AG10803 (cell line): Measurements from ENCODE around the gene NECAB2.
A peak's percentile ranks its signal among the peaks of the same experiment; 100 is the strongest.

ENCODE experiments used
- DNase-seq: peaks from one replicate; pipeline ENCODE4 v3.0.0; 2010; ENCODE audit warnings: low read depth
- H3K4me3 ChIP-seq: 2 replicates; pipeline ENCODE4 v1.5.1; 2011; ENCODE audit warnings: mild to moderate bottlenecking, low read length, control low read depth
- TF ChIP-seq, protein P1 (sequence below): conservative IDR thresholded peaks from 2 replicates; pipeline ENCODE4 v1.5.1; 2011; ENCODE audit warnings: mild to moderate bottlenecking, low read length, control low read depth, inconsistent platforms

Gene NECAB2

DNA sequence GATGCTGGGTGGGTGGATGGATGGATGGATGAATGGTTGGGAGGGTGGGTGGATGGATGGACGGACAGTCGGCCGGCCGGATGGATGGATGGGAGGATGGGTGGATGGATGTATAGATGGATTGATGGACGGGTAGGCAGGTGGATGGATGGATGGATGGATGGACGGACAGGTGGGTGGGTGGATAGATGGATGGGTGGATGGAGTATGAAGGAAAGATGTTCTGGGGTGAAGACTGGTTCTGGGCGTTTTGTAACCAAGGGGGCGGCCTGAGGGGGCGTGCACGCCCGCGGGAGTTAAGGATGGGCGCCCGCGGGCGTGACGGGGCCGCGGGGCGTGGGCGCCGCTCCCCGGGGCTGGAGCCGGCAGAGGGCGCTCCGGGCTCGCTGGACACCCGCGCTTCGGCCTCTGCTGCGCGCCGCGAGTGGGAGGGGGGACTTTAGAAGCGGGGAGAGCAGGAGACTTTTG lies at the start of gene NECAB2:
NECAB2 (plus strand) TSS at position 407 of the 468 bp plus-strand sequence. CDS start 405 bp downstream, outside the sequence.
- TF ChIP-seq, protein P1, sequence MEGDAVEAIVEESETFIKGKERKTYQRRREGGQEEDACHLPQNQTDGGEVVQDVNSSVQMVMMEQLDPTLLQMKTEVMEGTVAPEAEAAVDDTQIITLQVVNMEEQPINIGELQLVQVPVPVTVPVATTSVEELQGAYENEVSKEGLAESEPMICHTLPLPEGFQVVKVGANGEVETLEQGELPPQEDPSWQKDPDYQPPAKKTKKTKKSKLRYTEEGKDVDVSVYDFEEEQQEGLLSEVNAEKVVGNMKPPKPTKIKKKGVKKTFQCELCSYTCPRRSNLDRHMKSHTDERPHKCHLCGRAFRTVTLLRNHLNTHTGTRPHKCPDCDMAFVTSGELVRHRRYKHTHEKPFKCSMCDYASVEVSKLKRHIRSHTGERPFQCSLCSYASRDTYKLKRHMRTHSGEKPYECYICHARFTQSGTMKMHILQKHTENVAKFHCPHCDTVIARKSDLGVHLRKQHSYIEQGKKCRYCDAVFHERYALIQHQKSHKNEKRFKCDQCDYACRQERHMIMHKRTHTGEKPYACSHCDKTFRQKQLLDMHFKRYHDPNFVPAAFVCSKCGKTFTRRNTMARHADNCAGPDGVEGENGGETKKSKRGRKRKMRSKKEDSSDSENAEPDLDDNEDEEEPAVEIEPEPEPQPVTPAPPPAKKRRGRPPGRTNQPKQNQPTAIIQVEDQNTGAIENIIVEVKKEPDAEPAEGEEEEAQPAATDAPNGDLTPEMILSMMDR = peak; percentile 41
- peak within 1 kb of the TSS; percentile 35 for H3K4me3 ChIP-seq
- peak; percentile 12 for DNase-seq

DNA sequence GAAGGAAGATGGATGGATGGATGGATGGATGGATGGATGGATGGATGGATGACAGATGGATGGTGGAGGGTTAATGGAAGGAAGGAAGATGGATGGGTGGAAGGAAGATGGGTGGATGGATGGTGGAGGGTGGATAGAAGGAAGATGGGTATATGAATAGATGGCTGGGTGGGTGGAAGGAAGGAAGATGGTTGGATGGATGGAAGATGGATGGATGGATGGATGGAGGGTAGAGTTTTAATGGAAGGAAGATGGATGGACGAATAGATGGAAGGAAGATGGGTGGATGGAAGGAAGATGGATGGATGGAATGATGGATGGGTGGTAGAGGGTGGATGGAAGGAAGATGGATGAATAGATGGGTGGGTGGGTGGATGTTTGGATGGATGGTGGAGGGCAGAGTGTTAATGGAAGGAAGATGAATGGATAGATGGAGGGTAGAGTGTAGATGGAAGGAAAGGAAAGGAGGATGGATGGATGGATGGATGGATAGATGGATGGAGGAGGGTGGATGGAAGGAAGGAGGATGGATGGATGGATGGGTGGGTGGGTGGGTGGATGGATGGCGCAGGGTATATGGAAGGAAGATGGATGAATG lies 47.1 kb upstream of the NECAB2 start:
- TF ChIP-seq, protein P1 = no peak
- DNase-seq = no peak
- H3K4me3 ChIP-seq = no peak overlapping the region

DNA sequence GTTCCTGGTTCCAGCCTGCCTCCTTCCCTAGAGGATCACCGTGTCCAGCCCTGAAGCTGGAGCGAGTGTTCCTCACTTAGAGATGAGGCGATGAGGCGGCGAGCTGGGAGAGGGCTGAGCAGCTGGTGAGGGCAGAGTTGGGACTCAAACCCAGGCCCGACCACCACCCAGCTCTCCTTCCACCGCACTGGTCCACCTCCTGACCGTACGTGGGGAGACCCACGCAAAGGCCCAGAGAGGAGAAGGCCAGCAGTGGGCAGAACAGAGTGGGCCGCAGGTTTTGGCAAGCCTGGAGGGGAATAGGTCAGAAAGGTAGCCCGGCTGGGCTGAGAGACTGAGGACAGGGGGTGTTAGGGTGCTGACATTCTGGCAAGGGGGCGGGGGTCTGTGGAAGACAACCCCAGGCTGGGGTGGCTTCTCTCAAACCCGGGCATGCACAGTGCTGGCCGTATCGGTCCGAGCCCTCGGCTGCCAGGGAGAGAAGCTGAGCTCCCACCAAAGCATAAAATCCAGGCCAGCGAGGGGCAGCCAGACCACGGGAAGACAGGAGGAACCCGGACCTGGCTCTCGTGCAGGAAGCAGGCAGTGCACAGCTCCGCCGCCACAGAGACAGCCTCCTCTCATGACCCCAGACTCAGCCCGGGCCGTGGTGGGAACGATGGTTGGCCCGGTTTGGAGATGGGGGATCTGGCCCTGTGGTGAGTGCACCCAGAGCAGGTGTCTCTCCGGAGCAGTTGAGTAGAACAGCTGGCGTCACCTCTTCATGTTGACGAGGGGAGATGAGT lies 44.3 kb upstream of the NECAB2 start:
- TF ChIP-seq, protein P1 = no peak
- no peak for DNase-seq

DNA sequence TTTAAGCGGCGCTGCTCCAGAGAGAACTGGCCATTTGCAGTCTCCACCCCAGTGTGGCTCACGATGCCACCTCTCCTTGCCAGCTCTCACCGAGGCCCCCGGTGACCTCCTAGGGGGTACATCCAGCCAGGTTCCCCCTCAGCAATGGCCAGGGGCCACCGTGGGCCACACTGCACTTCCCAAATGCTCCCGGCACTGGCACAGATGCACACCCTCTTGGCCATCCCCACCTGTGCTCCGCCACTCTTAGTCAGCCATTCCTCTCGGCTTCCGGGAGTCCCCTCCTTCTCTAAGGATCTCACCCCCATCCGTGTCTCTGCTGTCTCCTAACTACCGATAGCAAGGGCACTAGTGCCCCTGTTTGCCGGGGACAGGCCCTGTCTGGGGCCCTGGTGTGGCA lies 43.4 kb upstream of the NECAB2 start:
- no peak for DNase-seq
- TF ChIP-seq, protein P1 = no peak
- H3K4me3 ChIP-seq = no peak overlapping the region

More for the DNA sequence above, 44.3 kb upstream of the NECAB2 start:
- H3K4me3 ChIP-seq = no peak overlapping the region

DNA sequence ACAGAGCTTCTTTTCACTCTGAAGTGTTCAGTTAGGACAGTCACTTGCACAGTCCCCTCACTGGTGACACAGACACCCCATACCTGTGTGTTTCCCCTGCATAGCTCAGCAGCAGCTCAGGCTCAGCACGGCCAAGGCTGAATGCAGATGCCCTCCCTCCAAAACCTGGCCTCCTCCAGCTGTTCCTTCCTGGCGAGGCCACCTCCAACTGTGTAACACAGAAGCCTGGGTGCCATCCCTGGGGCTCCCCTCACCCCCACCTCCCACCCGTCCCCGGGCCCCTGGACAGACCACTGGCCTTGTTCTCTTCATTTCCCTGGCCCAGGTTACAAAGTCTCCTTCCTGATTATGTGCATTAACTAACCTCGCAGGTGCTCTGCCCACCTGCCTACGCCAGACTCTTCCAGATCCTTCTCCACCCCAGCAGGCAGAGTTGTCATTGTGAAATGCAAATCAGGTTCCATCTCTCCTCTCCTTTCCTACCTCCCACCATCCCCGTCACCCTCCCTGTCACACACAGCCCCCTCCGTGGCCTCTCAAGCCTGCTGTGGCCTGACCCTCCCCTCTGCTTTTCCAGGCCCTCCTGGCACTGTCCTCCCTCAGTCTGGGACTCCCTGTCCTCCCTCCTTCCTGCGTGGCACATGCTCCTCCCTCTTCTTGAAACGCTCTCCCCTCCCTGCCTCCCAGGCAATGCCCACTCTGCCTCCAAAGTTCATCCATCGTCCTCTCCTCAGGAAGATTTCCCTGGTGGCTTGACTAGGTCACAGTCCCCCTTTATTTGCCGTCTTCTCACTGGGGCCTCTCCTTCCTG lies 42.7 kb upstream of the NECAB2 start:
- no peak overlapping the region for H3K4me3 ChIP-seq
- no peak for DNase-seq
- TF ChIP-seq, protein P1 = no peak

DNA sequence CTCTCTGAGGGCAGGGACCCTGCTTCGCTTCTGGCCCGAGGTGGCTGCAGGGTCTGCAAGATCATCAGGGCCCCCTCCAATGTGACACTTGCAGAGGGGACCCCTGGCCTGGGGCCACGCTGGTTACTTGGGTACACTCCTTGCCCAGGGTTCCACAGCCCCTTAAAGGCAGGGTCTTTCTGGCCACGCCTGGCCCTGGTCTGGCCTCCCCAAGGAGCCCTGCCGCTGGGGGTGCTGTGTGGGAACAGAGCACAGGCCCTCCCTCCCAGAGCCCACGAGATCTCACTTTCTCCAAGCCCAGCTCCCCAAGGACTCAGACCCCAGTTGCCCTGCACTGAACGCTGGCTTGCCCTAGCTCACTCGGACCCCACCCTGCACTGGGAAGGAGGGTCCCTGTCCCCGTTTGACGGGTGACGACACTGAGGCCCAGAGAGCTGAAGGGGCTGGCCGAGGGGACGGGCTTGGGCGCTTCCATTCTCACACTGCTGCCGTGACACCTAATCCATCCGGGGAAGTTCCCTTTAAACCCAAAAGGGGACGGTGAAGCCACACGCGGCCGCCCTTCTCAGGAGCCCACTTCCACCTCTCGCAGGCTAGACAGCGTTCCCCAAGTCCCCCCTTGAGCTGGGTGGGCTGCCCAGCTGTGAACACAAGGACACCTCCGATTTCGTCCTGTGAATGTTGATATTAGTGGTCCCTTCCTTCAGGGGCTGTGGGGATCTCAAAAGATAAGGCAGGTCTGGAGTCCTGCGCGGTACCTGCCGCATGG lies 41.9 kb upstream of the NECAB2 start:
- no peak overlapping the region; the same call in 1 of the 2 replicates for H3K4me3 ChIP-seq
- TF ChIP-seq, protein P1 = no peak
- no peak for DNase-seq
